SK-N-SH treated with all-trans-retinoic acid at 6 μM for 48 hours (cell line): ENCODE results near the gene PIEZO1.

ENCODE experiments used
- ATAC-seq: fragments of 200-7000 bp; cut with Tn5 transposase; 3 replicates; pipeline ENCODE4 v1.9.1; 2020; ENCODE audit warnings: mild to moderate bottlenecking, moderate library complexity
- ARNTL ChIP-seq: fragments of 450-650 bp; formaldehyde crosslinking; IDR thresholded peaks from 2 replicates; pipeline ENCODE4 v1.5.0; 2020; ENCODE audit warnings: low read depth, mild to moderate bottlenecking, moderate library complexity, borderline replicate concordance
- BACH2 ChIP-seq: fragments of 250-450 bp; sonication (Bioruptor Pico); IDR thresholded peaks from 2 replicates; pipeline ENCODE4 v1.9.0; 2021; ENCODE audit warnings: mild to moderate bottlenecking, borderline replicate concordance
- CREB5 ChIP-seq: fragments of 250-450 bp; sonication (Bioruptor Pico); IDR thresholded peaks from 2 replicates; pipeline ENCODE4 v1.5.1; 2020; ENCODE audit warnings: low read depth, mild to moderate bottlenecking, moderate library complexity
- CSDC2 ChIP-seq: fragments of 250-450 bp; sonication (Bioruptor Pico); IDR thresholded peaks from 2 replicates; pipeline ENCODE4 v1.5.0; 2020; ENCODE audit warnings: mild to moderate bottlenecking, moderate library complexity
- ESRRG ChIP-seq: fragments of 250-450 bp; sonication (Bioruptor Pico); IDR thresholded peaks from 2 replicates; pipeline ENCODE4 v1.6.1; 2021; ENCODE audit warnings: mild to moderate bottlenecking
- GLIS3 ChIP-seq: fragments of 250-450 bp; sonication (Bioruptor Pico); IDR thresholded peaks from 2 replicates; pipeline ENCODE4 v1.5.0; 2020; ENCODE audit warnings: mild to moderate bottlenecking, moderate library complexity
- ISL1 ChIP-seq: fragments of 250-450 bp; sonication (Bioruptor Pico); IDR thresholded peaks from 2 replicates; pipeline ENCODE4 v2.1.2; 2022; ENCODE audit warnings: mild to moderate bottlenecking, moderate library complexity
- OSR1 ChIP-seq: fragments of 250-450 bp; sonication (Bioruptor Pico); IDR thresholded peaks from 2 replicates; pipeline ENCODE4 v1.8.0; 2022; ENCODE audit warnings: moderate library complexity, mild to moderate bottlenecking, inconsistent platforms
- PATZ1 ChIP-seq: fragments of 250-450 bp; sonication (Bioruptor Pico); IDR thresholded peaks from 2 replicates; pipeline ENCODE4 v1.8.0; 2020; ENCODE audit warnings: mild to moderate bottlenecking, moderate library complexity, borderline replicate concordance
- POU6F1 ChIP-seq: fragments of 250-450 bp; sonication (Bioruptor Pico); IDR thresholded peaks from 2 replicates; pipeline ENCODE4 v1.8.0; 2021; ENCODE audit warnings: low read depth, mild to moderate bottlenecking, moderate library complexity, borderline replicate concordance
- PPARA ChIP-seq: fragments of 250-450 bp; sonication (Bioruptor Pico); IDR thresholded peaks from 2 replicates; pipeline ENCODE4 v1.5.0; 2020; ENCODE audit warnings: mild to moderate bottlenecking, borderline replicate concordance
- RARB ChIP-seq: fragments of 250-450 bp; sonication (Bioruptor Pico); IDR thresholded peaks from 2 replicates; pipeline ENCODE4 v1.8.0; 2021; ENCODE audit warnings: mild to moderate bottlenecking, moderate library complexity
- SNAI2 ChIP-seq: fragments of 250-450 bp; sonication (Bioruptor Pico); IDR thresholded peaks from 2 replicates; pipeline ENCODE4 v1.5.0; 2020; ENCODE audit warnings: mild to moderate bottlenecking, moderate library complexity
- TCF4 ChIP-seq: fragments of 250-450 bp; sonication (Bioruptor Pico); IDR thresholded peaks from 2 replicates; pipeline ENCODE4 v1.8.0; 2021; ENCODE audit warnings: mild to moderate bottlenecking, moderate library complexity, borderline replicate concordance
- ZC3H10 ChIP-seq: fragments of 250-450 bp; sonication (Bioruptor Pico); IDR thresholded peaks from 2 replicates; pipeline ENCODE4 v1.5.1; 2021; ENCODE audit warnings: mild to moderate bottlenecking, moderate library complexity
- ZFP3 ChIP-seq: fragments of 250-450 bp; sonication (Bioruptor Pico); IDR thresholded peaks from 2 replicates; pipeline ENCODE4 v1.5.0; 2020; ENCODE audit warnings: mild to moderate bottlenecking, moderate library complexity
- ZFP30 ChIP-seq: fragments of 450-650 bp; formaldehyde crosslinking; IDR thresholded peaks from 2 replicates; pipeline ENCODE4 v1.5.0; 2022; ENCODE audit warnings: mild to moderate bottlenecking, moderate library complexity
- ZNF565 ChIP-seq: fragments of 450-650 bp; formaldehyde crosslinking; conservative IDR thresholded peaks from 2 replicates; pipeline ENCODE4 v1.5.0; 2020; ENCODE audit warnings: low read depth, mild to moderate bottlenecking, moderate library complexity
- ZNF70 ChIP-seq: fragments of 450-650 bp; formaldehyde crosslinking; IDR thresholded peaks from 2 replicates; pipeline ENCODE4 v1.5.0; 2020; ENCODE audit warnings: mild to moderate bottlenecking, moderate library complexity
- ZNF8 ChIP-seq: fragments of 450-650 bp; formaldehyde crosslinking; IDR thresholded peaks from 2 replicates; pipeline ENCODE4 v1.5.0; 2020; ENCODE audit warnings: mild to moderate bottlenecking, moderate library complexity

PIEZO1 gene

GRCh38 chr16:88807142-88807625, 22.2 kb upstream of the PIEZO1 start:
- TF ChIP-seq ISL1 (CRISPR knock-in tag): no peak
- TF ChIP-seq OSR1 (CRISPR knock-in tag): no peak
- no peak for TF ChIP-seq ZNF8
- TF ChIP-seq GLIS3: no peak
- TF ChIP-seq ARNTL (CRISPR knock-in tag): no peak
- no peak for TF ChIP-seq PPARA
- no peak for TF ChIP-seq ZC3H10 (CRISPR knock-in tag)
- no peak for TF ChIP-seq ZFP30 (CRISPR knock-in tag)
- no peak for TF ChIP-seq CSDC2
- TF ChIP-seq RARB: no peak
- TF ChIP-seq POU6F1 (CRISPR knock-in tag): no peak
- no peak for TF ChIP-seq SNAI2 (CRISPR knock-in tag)
- TF ChIP-seq ZNF565: no peak
- no peak for TF ChIP-seq TCF4 (CRISPR knock-in tag)
- no peak for TF ChIP-seq BACH2 (CRISPR knock-in tag)
- TF ChIP-seq PATZ1 (CRISPR knock-in tag): no peak
- no peak for TF ChIP-seq ZNF70 (CRISPR knock-in tag)
- no peak for TF ChIP-seq ZFP3 (CRISPR knock-in tag)
- TF ChIP-seq ESRRG: no peak
- TF ChIP-seq, all 23 proteins: peak for 0
- no peak for ATAC-seq

- no peak for ATAC-seq
These were observed 21.6 kb upstream of the PIEZO1 start for GRCh38 chr16:88806491-88807111.

GRCh38 chr16:88805887-88806393, 20.9 kb upstream of the PIEZO1 start:
- TF ChIP-seq GLIS3 (no peak), OSR1 (CRISPR knock-in tag) (no peak), PATZ1 (CRISPR knock-in tag) (no peak), ISL1 (CRISPR knock-in tag) (no peak), ZNF70 (CRISPR knock-in tag) (no peak), POU6F1 (CRISPR knock-in tag) (no peak), ARNTL (CRISPR knock-in tag) (no peak), CREB5 (CRISPR knock-in tag) (no peak)
- ATAC-seq: no peak

More at GRCh38 chr16:88806491-88807111, 21.6 kb upstream of the PIEZO1 start:
- no peak for TF ChIP-seq CSDC2
- no peak for TF ChIP-seq POU6F1 (CRISPR knock-in tag)
- no peak for TF ChIP-seq SNAI2 (CRISPR knock-in tag)
- TF ChIP-seq ZC3H10 (CRISPR knock-in tag): no peak
- TF ChIP-seq ZFP30 (CRISPR knock-in tag): no peak
